ENCODE measurements around the gene NFKBIE. TPM values are rescaled to one million over a fixed set of nuclear protein-coding genes. Genes with fewer than 3 reads are reported as not detected.

NFKBIE gene
- total RNA-seq, 1 donor, result 4.7 TPM

DNA sequence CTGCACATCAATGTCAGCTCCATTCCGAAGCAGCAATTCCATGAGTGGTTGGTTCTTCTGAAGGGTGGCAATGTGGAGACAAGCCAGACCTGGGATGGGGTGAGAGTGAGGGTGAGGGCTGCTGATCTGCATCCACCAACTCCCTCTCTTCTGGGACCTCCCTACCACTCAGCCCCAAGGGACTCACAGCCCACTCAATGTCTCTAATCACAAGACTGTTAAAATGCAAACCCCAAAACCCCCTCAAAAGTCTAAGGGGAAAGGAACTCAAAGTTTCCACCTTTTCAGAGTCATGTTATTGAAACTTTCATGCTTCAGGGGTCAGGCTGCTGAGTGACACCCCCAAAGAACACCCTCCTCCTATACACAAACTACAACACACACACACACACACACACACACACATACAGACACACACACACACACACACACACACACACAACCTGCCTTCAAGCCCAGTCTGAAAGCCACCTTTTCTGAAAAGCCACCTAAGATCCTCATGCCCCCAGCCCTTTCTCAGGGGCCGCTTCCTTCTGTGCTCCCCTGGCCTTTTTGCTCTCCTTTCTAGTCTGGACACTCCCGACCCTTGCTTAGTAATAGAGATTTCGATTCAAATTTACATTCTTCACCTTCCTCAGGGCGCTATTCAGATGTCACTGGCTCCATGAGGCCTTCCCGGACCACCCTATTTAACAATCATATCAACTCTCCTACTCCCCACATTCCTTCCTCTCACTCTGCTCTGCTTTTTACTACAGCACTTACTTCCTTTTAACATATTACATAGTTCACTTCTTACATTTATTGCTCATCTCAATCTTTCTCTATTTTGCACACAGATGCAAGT, 4.7 kb downstream of the NFKBIE start:
- TF ChIP-seq, protein P1, sequence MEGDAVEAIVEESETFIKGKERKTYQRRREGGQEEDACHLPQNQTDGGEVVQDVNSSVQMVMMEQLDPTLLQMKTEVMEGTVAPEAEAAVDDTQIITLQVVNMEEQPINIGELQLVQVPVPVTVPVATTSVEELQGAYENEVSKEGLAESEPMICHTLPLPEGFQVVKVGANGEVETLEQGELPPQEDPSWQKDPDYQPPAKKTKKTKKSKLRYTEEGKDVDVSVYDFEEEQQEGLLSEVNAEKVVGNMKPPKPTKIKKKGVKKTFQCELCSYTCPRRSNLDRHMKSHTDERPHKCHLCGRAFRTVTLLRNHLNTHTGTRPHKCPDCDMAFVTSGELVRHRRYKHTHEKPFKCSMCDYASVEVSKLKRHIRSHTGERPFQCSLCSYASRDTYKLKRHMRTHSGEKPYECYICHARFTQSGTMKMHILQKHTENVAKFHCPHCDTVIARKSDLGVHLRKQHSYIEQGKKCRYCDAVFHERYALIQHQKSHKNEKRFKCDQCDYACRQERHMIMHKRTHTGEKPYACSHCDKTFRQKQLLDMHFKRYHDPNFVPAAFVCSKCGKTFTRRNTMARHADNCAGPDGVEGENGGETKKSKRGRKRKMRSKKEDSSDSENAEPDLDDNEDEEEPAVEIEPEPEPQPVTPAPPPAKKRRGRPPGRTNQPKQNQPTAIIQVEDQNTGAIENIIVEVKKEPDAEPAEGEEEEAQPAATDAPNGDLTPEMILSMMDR (IDR thresholded peaks at IDR 0.05; ENCODE audit: extremely low read depth, low read depth, low read length), result no peak
- Histone ChIP-seq H3K79me2 (ENCODE audit: insufficient read depth, low read length) (peaks cover 38% of the 10 kb centered on the region), H3K4me1 (ENCODE audit: insufficient read depth, low read length) (peaks cover 30% of the 10 kb centered on the region)

DNA sequence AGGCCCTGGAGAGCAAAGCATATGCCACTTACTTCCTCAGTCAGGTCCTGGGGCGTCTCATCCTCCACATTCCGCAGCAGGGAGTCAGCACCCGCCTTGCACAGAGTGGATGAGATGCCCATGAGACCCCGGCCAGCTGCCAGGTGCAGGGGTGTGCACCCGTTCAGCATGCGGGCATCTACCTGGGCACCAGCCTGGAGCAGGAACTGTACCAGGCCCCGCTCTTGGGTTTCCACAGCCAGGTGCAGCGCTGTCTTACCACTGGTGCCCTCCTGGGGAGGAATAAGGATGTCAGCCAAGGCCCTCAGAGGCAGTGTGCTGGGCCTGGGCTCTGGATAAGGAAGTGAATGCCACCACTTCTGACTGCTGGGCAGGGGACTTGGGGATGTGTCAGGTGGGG, 5.3 kb downstream of the NFKBIE start:
- Histone ChIP-seq H3K4me2 (ENCODE audit: insufficient read depth, low read length) (no peak overlapping the region), H4K20me1 (ENCODE audit: insufficient read depth, low read length) (peaks cover 26% of the 10 kb centered on the region), H3K9me3 (ENCODE audit: low read depth, low read length) (no peaks in the 10 kb centered on the region), H3K27me3 (ENCODE audit: insufficient read depth, low read length) (no peaks in the 10 kb centered on the region), H3K4me3 (ENCODE audit: insufficient read depth, low read length) (no peak overlapping the region), H2AFZ (ENCODE audit: low read length) (no peak overlapping the region), H3K79me2 (ENCODE audit: insufficient read depth, low read length) (peaks cover 45% of the 10 kb centered on the region), H3K36me3 (ENCODE audit: insufficient read depth, low read length) (peaks cover 18% of the 10 kb centered on the region), H3K27ac (ENCODE audit: low read depth, low read length) (no peak overlapping the region), H3K4me1 (ENCODE audit: insufficient read depth, low read length) (peaks cover 31% of the 10 kb centered on the region)
- DNase-seq (ENCODE audit: insufficient read length, low spot score, missing footprints), result no peak
- TF ChIP-seq, protein P1 (IDR thresholded peaks at IDR 0.05; ENCODE audit: extremely low read depth, low read depth, low read length), result no peak

More for the DNA sequence above, 4.7 kb downstream of the NFKBIE start:
- no peak overlapping the region for H3K4me2 ChIP-seq (ENCODE audit: insufficient read depth, low read length)
- H3K4me3 ChIP-seq (ENCODE audit: insufficient read depth, low read length), result no peak overlapping the region
- H3K9me3 ChIP-seq (ENCODE audit: low read depth, low read length), result no peaks in the 10 kb centered on the region
- H3K36me3 ChIP-seq (ENCODE audit: insufficient read depth, low read length), result peaks cover 11% of the 10 kb centered on the region
- H3K27ac ChIP-seq (ENCODE audit: low read depth, low read length), result no peak overlapping the region
- no peaks in the 10 kb centered on the region for H3K27me3 ChIP-seq (ENCODE audit: insufficient read depth, low read length)
- no peak overlapping the region for H2AFZ ChIP-seq (ENCODE audit: low read length)
- peak; percentile 52 for DNase-seq (ENCODE audit: insufficient read length, low spot score, missing footprints)
- H4K20me1 ChIP-seq (ENCODE audit: insufficient read depth, low read length), result peaks cover 20% of the 10 kb centered on the region

DNA sequence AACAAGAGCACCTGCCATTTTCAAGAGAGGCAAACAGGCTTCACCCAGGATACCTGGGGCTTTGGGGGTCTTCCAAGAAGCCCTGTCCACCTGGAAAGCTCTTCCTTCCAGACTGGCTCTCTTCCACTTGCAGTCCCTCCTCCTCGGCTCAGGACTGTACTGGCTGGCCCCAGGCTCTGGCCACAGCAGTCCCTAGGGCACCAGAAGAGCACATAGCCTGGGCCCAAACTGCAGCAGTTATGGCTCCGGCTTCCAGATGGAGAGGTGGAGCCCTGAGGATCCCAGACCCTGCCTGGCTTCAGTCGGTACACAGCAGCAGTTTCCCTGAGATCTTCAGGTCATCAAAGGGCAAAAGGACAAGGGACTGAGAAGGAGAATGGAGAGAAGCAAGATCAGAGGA, 6.4 kb downstream of the NFKBIE start:
- no peak for DNase-seq (ENCODE audit: insufficient read length, low spot score, missing footprints)
- TF ChIP-seq, protein P1 (IDR thresholded peaks at IDR 0.05; ENCODE audit: extremely low read depth, low read depth, low read length), result no peak
- Histone ChIP-seq H3K27me3 (ENCODE audit: insufficient read depth, low read length) (no peaks in the 10 kb centered on the region), H3K36me3 (ENCODE audit: insufficient read depth, low read length) (peaks cover 29% of the 10 kb centered on the region), H4K20me1 (ENCODE audit: insufficient read depth, low read length) (peaks cover 30% of the 10 kb centered on the region), H3K9me3 (ENCODE audit: low read depth, low read length) (no peaks in the 10 kb centered on the region), H3K4me2 (ENCODE audit: insufficient read depth, low read length) (no peak overlapping the region), H3K79me2 (ENCODE audit: insufficient read depth, low read length) (peaks cover 46% of the 10 kb centered on the region), H2AFZ (ENCODE audit: low read length) (no peak overlapping the region), H3K27ac (ENCODE audit: low read depth, low read length) (no peak overlapping the region), H3K4me3 (ENCODE audit: insufficient read depth, low read length) (no peak overlapping the region), H3K4me1 (ENCODE audit: insufficient read depth, low read length) (peaks cover 20% of the 10 kb centered on the region)

DNA sequence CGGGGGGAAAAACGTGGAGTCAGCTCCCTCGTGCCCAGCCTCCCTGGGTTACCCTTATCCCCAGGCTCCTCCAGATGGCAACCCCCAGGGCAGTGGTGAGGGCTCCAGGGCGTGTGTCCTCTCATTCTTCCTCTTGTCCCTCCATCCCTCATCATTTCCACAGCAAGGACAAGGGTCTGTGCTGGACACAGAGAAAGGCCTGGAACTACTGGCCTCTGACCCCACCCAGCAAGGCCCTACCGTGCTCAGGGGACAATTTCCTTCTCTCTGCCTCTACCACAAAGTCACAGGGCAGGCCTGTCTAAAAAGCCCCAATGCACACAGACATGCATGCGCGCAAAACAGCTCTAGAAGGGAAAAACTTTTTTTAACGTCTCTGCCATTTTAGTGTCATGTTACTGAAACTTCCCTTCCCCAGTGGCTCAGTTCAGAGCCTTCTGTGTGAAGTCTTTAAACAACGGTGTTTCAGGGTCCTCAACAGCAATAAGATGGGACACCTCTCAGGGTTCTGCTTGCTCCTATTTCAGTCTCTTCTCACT, 7.0 kb downstream of the NFKBIE start:
- DNase-seq (ENCODE audit: insufficient read length, low spot score, missing footprints), result peak; percentile 48
- Histone ChIP-seq H3K4me3 (ENCODE audit: insufficient read depth, low read length) (no peak overlapping the region), H3K4me2 (ENCODE audit: insufficient read depth, low read length) (no peak overlapping the region), H3K9me3 (ENCODE audit: low read depth, low read length) (no peaks in the 10 kb centered on the region), H3K36me3 (ENCODE audit: insufficient read depth, low read length) (peaks cover 33% of the 10 kb centered on the region), H3K27me3 (ENCODE audit: insufficient read depth, low read length) (no peaks in the 10 kb centered on the region), H3K79me2 (ENCODE audit: insufficient read depth, low read length) (peaks cover 46% of the 10 kb centered on the region), H3K4me1 (ENCODE audit: insufficient read depth, low read length) (peaks cover 17% of the 10 kb centered on the region), H4K20me1 (ENCODE audit: insufficient read depth, low read length) (peaks cover 34% of the 10 kb centered on the region), H3K27ac (ENCODE audit: low read depth, low read length) (no peak overlapping the region), H2AFZ (ENCODE audit: low read length) (no peak overlapping the region)
- TF ChIP-seq, protein P1 (IDR thresholded peaks at IDR 0.05; ENCODE audit: extremely low read depth, low read depth, low read length), result no peak

Data from osteoblast (primary cell).